ENCODE results near the gene ARHGAP25. TPM values are rescaled to one million over a fixed set of nuclear protein-coding genes. Genes with fewer than 3 reads are reported as not detected.

ARHGAP25 gene
- polyA plus RNA-seq, 1 experiment = 0.55 TPM

GRCh38 chr2:68730828-68731227, 3.8 kb upstream of the ARHGAP25 start:
- peaks cover 7% of the 10 kb centered on the region; the same call in 1 of the 2 replicates for H3K9me3 ChIP-seq (ENCODE audit: control insufficient read depth, insufficient read depth, low read length)
- TF ChIP-seq, protein P1, sequence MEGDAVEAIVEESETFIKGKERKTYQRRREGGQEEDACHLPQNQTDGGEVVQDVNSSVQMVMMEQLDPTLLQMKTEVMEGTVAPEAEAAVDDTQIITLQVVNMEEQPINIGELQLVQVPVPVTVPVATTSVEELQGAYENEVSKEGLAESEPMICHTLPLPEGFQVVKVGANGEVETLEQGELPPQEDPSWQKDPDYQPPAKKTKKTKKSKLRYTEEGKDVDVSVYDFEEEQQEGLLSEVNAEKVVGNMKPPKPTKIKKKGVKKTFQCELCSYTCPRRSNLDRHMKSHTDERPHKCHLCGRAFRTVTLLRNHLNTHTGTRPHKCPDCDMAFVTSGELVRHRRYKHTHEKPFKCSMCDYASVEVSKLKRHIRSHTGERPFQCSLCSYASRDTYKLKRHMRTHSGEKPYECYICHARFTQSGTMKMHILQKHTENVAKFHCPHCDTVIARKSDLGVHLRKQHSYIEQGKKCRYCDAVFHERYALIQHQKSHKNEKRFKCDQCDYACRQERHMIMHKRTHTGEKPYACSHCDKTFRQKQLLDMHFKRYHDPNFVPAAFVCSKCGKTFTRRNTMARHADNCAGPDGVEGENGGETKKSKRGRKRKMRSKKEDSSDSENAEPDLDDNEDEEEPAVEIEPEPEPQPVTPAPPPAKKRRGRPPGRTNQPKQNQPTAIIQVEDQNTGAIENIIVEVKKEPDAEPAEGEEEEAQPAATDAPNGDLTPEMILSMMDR (IDR thresholded peaks at IDR 0.05; ENCODE audit: low read depth, low read length) = no peak
- DNase-seq (ENCODE audit: low read depth, low spot score) = no peak
- no peak overlapping the region for H3K4me3 ChIP-seq (ENCODE audit: low read depth, low read length)
- H3K27ac ChIP-seq (ENCODE audit: low read depth, low read length) = peak overlapping the region; percentile 25
- ChIA-PET POLR2A (interaction anchor here (0.6 kb wide), 1 partner anchor 388 kb away, joined by 3 read pairs; no protein-coding TSS in a partner anchor), CTCF (interaction anchor here (1.2 kb wide), 1 partner anchor 22 kb away, joined by 5 read pairs; no protein-coding TSS in a partner anchor)
- H3K27me3 ChIP-seq (ENCODE audit: control insufficient read depth, insufficient read depth, low read length) = no peaks in the 10 kb centered on the region

GRCh38 chr2:68732036-68732932, 2.3 kb upstream of the ARHGAP25 start:
- TF ChIP-seq, protein P1 (IDR thresholded peaks at IDR 0.05; ENCODE audit: low read depth, low read length) = no peak
- POLR2A ChIA-PET = no interaction called here
- no peak overlapping the region for H3K27ac ChIP-seq (ENCODE audit: low read depth, low read length)
- H3K4me3 ChIP-seq (ENCODE audit: low read depth, low read length) = no peak overlapping the region
- no peak for DNase-seq (ENCODE audit: low read depth, low spot score)
- no peaks in the 10 kb centered on the region for H3K27me3 ChIP-seq (ENCODE audit: control insufficient read depth, insufficient read depth, low read length)
- peaks cover 7% of the 10 kb centered on the region; the same call in 1 of the 2 replicates for H3K9me3 ChIP-seq (ENCODE audit: control insufficient read depth, insufficient read depth, low read length)
- CTCF ChIA-PET = interaction anchor here (1.0 to 1.2 kb wide), 2 partner anchors 20 kb away, joined by 4 to 5 read pairs; no protein-coding TSS in a partner anchor

DNA sequence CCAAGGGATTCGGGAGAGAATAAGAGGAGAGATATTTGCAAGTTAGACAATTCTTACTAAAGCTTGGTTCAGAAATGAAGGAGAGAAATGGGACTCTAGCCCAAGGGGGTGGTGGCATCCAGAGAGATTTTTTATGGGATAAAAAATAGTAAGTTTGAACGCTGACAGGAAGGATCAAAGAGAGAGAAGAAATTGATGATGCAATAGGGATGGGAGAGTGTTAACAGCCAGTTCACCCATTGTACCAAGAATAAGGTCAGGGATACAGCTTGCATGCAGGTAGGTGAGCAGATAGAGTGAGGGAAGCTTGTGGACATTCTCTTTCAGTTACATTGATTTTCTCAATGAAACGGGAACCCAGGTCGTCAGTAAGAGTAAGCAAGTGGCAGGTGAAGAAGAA, 1.2 kb upstream of the ARHGAP25 start:
- Histone ChIP-seq H3K27ac (ENCODE audit: low read depth, low read length) (no peak overlapping the region), H3K27me3 (ENCODE audit: control insufficient read depth, insufficient read depth, low read length) (no peaks in the 10 kb centered on the region), H3K9me3 (ENCODE audit: control insufficient read depth, insufficient read depth, low read length) (peaks cover 7% of the 10 kb centered on the region; the same call in 1 of the 2 replicates), H3K4me3 (ENCODE audit: low read depth, low read length) (no peak overlapping the region)
- ChIA-PET CTCF (interaction anchor here (1.0 to 1.4 kb wide), 2 partner anchors 18 to 19 kb away, joined by 4 to 8 read pairs; no protein-coding TSS in a partner anchor), POLR2A (no interaction called here)
- TF ChIP-seq, protein P1 (IDR thresholded peaks at IDR 0.05; ENCODE audit: low read depth, low read length) = no peak
- no peak for DNase-seq (ENCODE audit: low read depth, low spot score)

- no peak overlapping the region for H3K4me3 ChIP-seq (ENCODE audit: low read depth, low read length)
- H3K27ac ChIP-seq (ENCODE audit: low read depth, low read length) = no peak overlapping the region
- TF ChIP-seq, protein P1 (IDR thresholded peaks at IDR 0.05; ENCODE audit: low read depth, low read length) = no peak
- no peaks in the 10 kb centered on the region for H3K27me3 ChIP-seq (ENCODE audit: control insufficient read depth, insufficient read depth, low read length)
- no peak for DNase-seq (ENCODE audit: low read depth, low spot score)
- ChIA-PET CTCF (interaction anchor here (1.4 kb wide), 1 partner anchor 17 kb away, joined by 8 read pairs; no protein-coding TSS in a partner anchor), POLR2A (interaction anchor here (0.9 kb wide), 1 partner anchor 201 kb away, joined by 3 read pairs; no protein-coding TSS in a partner anchor)
- H3K9me3 ChIP-seq (ENCODE audit: control insufficient read depth, insufficient read depth, low read length) = peaks cover 7% of the 10 kb centered on the region; the same call in 1 of the 2 replicates
Observed at GRCh38 chr2:68734176-68734575, 435 bp upstream of the ARHGAP25 start.

GRCh38 chr2:68736086-68736485, 1.5 kb downstream of the ARHGAP25 start:
- H3K27me3 ChIP-seq (ENCODE audit: control insufficient read depth, insufficient read depth, low read length) = no peaks in the 10 kb centered on the region
- TF ChIP-seq, protein P1 (IDR thresholded peaks at IDR 0.05; ENCODE audit: low read depth, low read length) = no peak
- H3K9me3 ChIP-seq (ENCODE audit: control insufficient read depth, insufficient read depth, low read length) = peaks cover 7% of the 10 kb centered on the region; the same call in 1 of the 2 replicates
- POLR2A ChIA-PET = no interaction called here
- no peak for DNase-seq (ENCODE audit: low read depth, low spot score)
- H3K4me3 ChIP-seq (ENCODE audit: low read depth, low read length) = no peak overlapping the region
- no peak overlapping the region for H3K27ac ChIP-seq (ENCODE audit: low read depth, low read length)
- CTCF ChIA-PET = interaction anchor here (1.2 kb wide), 1 partner anchor 16 kb away, joined by 6 read pairs; no protein-coding TSS in a partner anchor

Data from AG04450 (cell line).